Suprapubic skin (tissue), 4 donors: ENCODE data around the gene SENP5. TPM values are rescaled to one million over a fixed set of nuclear protein-coding genes. Genes with fewer than 3 reads are reported as not detected.
"Not testable (repeated sequence)": the region's sequence is repeated elsewhere in the genome, so short reads cannot be mapped to it uniquely, and the experiment has no call there.

Experiments used
- DNase-seq, 2 donors: peaks; one replicate each; pipeline ENCODE4 v3.0.0-alpha.2; 2019; ENCODE audit warnings: low spot score in 2 of 2
- H3K27ac ChIP-seq: fragments of 200-600 bp; sonication (generic); one replicate; pipeline ENCODE4 v1.5.1; 2019
- H3K27me3 ChIP-seq: fragments of 200-600 bp; sonication (generic); one replicate; pipeline ENCODE4 v1.5.1; 2019
- H3K36me3 ChIP-seq: fragments of 200-600 bp; sonication (generic); one replicate; pipeline ENCODE4 v1.5.1; 2019
- H3K4me1 ChIP-seq: fragments of 200-600 bp; sonication (generic); one replicate; pipeline ENCODE4 v1.5.1; 2019
- H3K4me3 ChIP-seq: fragments of 200-600 bp; sonication (generic); one replicate; pipeline ENCODE4 v1.5.1; 2019; ENCODE audit warnings: mild to moderate bottlenecking
- H3K9me3 ChIP-seq: fragments of 200-600 bp; sonication (generic); one replicate; pipeline ENCODE4 v1.5.1; 2019
- CTCF ChIP-seq, 2 donors: fragments of 200-600 bp in 1 of 2; fragments of 450-650 bp in 1 of 2; sonication (generic) in 1 of 2; IDR thresholded peaks; one replicate each; pipeline ENCODE4 v1.5.1; 2016 to 2019; ENCODE audit warnings: antibody characterized with exemption in 2 of 2, mild to moderate bottlenecking in 1 of 2, moderate library complexity in 1 of 2
- EP300 ChIP-seq: sonication (generic); formaldehyde crosslinking; IDR thresholded peaks from one replicate; pipeline ENCODE4 v1.6.1; 2017; ENCODE audit warnings: antibody characterized with exemption
- POLR2A ChIP-seq, 2 donors: fragments of 450-650 bp; IDR thresholded peaks; one replicate each; pipeline ENCODE4 v1.6.1; 2017; ENCODE audit warnings: antibody characterized with exemption in 2 of 2, mild to moderate bottlenecking in 2 of 2, moderate library complexity in 2 of 2
- POLR2AphosphoS5 ChIP-seq, 3 donors: sonication (generic); formaldehyde crosslinking; IDR thresholded peaks; one replicate each; pipeline ENCODE4 v1.6.1; 2017; ENCODE audit warnings: antibody characterized with exemption in 3 of 3
- WGBS: methylation state at CpG from one replicate; pipeline ENCODE4 v1.1.5; 2018; 5-methylcytosine and 5-hydroxymethylcytosine counted together
- total RNA-seq, 4 donors: library from RNA; depleted of rRNA; stranded (reverse); fragments of >200 nt; gene quantifications; one replicate each; pipeline ENCODE4 v1.1.0, GENCODE V29; 2016

Gene SENP5
- total RNA-seq, 4 donors from 2014 or later: 34.9 to 112 (median 37.7) TPM

DNA sequence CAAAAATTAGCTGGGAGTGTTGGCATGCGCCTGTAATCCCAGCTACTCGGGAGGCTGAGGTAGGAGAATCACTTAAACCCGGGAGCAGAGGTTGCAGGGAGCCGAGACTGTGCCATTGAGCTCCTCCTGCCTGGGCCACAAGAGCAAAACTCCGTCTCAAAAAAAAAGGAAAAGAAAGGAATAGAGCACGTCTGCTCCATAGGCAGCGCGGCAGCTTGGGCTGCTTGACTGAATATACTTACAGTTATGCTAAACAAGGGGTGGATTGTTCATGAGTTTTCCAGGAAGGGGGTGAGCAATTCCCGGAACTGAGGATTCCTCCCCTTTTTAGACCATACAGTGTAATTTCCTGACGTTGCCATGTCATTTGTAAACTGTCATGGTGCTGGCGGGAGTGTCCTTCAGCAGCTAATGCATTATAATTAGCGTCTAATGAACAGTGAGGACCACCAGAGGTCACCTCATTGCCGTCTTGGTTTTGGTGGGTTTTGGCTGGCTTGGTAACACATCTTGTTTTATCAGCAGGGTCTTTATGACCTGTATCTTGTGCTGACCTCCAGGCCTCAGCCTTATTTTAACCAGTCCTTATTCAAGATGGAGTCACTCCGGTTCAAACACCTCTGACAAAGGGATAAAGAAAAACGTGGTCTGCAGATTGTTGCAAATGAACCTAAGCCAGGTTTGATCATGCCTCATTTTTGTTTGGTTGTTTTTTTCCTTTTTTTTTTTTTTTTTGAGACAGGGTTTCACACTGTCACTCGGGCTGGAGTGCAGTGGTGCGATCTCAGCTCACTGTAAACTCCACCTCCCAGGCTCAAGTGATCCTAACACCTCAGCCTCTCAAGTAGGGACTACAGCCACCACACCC lies 24.9 kb upstream of the SENP5 start:
- no peak overlapping the region for H3K27ac ChIP-seq
- no peaks in the 10 kb centered on the region for H3K36me3 ChIP-seq
- H3K9me3 ChIP-seq: no peaks in the 10 kb centered on the region
- TF ChIP-seq POLR2A (IDR thresholded peaks at IDR 0.05) (no peak), CTCF (IDR thresholded peaks at IDR 0.05) (no peak), EP300 (no peak), POLR2AphosphoS5 (IDR thresholded peaks at IDR 0.05) (no peak)
- H3K4me3 ChIP-seq: no peak overlapping the region
- no peaks in the 10 kb centered on the region for H3K27me3 ChIP-seq
- whole genome bisulfite sequencing: 78% methylated on average over 17 of the region's 17 CpGs
- no peaks in the 10 kb centered on the region for H3K4me1 ChIP-seq
- DNase-seq: no peak

DNA sequence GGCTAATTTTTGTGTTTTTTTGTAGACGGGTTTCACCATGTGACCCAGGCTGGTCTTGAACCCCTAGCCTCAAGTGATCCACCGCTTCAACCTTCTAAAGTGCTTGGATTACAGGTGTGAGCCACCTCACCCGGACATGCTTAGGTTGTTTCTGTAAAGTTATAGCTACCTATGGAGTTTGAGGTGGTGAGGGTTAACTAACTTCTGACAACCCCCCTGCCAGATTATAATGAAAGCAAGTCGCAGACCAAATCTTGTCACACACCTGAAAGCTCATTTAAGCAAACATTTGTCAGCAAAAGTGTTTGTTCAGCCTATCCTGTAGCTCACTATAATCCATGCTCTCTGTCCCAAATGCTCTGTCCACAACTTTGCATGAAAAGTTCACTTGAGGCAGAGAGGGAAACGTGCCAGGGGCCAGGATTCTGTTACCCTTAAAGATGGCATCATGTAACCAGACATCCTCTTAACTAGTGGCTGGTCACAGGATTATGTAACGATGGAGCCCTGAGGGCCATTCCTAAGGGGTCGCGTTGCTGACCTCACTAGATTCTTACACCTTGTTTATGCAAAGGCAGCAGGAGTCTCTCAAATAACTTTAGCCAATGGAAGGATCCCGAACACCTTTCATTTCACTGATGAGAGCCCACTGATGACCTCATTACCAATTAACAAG lies 24.1 kb upstream of the SENP5 start:
- H3K9me3 ChIP-seq: no peaks in the 10 kb centered on the region
- H3K4me3 ChIP-seq: no peak overlapping the region
- no peak overlapping the region for H3K27ac ChIP-seq
- WGBS: 79% methylated on average over 9 of the region's 9 CpGs
- H3K4me1 ChIP-seq: no peaks in the 10 kb centered on the region
- no peak for DNase-seq
- H3K27me3 ChIP-seq: no peaks in the 10 kb centered on the region
- no peaks in the 10 kb centered on the region for H3K36me3 ChIP-seq
- TF ChIP-seq POLR2A (IDR thresholded peaks at IDR 0.05) (no peak), CTCF (IDR thresholded peaks at IDR 0.05) (no peak), POLR2AphosphoS5 (IDR thresholded peaks at IDR 0.05) (no peak), EP300 (no peak)

DNA sequence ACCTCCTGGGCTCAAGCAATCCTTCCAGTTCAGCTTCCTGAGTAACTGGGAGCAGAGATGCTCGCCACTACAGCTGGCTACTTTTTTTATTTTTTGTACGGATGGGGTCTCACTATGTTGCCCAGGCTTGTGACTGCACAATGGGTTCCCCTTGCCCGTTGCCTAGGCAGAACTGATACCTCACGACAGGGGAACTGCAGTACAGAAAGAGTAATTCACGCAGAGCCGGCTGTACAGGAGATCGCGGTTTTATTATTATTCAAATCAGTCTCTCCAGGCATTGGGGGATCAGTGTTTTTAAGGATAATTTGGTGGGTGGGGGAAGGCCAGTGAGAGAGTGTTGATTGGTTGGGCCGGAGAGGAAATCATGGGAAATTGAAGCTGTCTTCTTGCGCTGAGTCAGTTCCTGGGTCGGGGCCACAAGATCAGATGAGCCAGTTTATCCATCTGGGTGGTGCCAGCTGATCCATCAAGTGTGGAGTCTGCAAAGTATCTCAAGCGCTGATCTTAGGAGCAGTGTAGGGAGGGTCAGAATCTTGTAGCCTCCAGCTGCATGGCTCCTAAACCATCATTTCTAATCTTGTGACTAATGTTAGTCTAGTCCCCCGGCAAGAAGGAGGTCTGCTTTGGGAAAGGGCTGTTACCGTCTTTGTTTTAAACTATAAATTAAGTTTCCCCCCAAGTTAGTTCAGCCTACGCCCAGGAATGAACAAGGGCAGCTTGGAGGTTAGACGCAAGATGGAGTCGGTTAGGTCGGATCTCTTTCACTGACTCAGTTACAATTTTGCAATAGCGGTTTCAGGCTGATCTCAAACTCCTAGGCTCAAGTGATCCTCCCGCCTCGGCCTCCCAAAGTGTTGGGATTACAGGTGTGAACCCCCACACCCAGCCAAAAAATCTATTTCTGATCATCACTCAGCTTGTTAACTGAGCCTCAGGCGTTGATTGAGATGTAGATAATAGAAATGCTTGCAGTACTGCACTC lies 23.2 kb upstream of the SENP5 start:
- not testable (repeated sequence) for H3K27ac ChIP-seq, H3K4me1 ChIP-seq, H3K36me3 ChIP-seq, DNase-seq, H3K27me3 ChIP-seq, H3K4me3 ChIP-seq, H3K9me3 ChIP-seq
- 76% methylated on average over 20 of the region's 22 CpGs for WGBS

DNA sequence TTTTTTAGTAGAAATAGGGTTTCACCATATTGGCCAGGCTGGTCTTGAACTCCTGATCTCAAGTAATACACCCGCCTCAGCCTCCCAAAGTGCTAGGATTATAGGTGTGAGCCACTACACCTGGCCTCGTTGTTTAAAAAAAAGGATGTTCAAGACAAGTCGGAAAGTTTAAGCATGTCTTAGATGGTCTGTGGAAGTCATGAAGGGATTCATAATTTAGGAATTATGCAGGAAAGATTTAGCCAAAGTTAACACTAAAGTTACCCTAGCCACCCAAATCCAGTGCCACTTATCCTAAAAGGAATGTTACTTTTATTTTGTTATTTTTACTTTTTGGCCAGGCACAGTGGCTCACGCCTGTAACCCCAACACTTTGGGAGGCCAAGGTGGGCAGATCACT lies 19.3 kb upstream of the SENP5 start:
- H3K27ac ChIP-seq, DNase-seq, H3K9me3 ChIP-seq, H3K4me1 ChIP-seq, H3K4me3 ChIP-seq, H3K27me3 ChIP-seq, H3K36me3 ChIP-seq: not testable (repeated sequence)
- 88% methylated on average over 4 of the region's 4 CpGs for WGBS

DNA sequence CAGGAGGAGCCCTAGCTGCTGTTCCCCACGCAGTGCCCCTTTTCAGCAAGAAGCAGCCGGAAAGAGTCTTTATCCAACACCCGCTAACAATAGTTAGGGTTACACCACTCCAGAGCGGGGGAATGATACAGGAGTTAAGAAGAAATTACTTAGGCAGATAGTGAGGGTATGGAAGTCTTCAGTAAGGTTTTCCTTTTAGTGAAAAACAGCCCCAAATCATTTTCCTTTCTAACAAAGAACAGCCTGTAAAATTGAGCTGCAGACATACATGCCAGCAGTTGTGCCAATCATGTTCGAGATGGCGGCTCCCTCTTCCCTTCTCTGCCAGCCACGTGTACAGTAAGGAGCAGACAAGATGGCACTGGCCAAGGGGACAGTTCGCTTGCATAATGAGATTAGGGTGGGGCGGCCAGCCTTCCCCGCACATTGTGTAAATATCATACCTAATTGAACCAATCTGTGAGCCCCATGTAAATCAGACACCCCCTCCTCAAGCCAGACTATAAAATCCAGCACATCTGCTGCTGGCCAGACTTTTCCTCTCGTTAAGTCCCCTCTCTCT lies 18.5 kb upstream of the SENP5 start:
- DNase-seq: no peak
- H3K36me3 ChIP-seq: no peaks in the 10 kb centered on the region
- no peaks in the 10 kb centered on the region for H3K27me3 ChIP-seq
- TF ChIP-seq CTCF (IDR thresholded peaks at IDR 0.05) (no peak), POLR2A (IDR thresholded peaks at IDR 0.05) (no peak), EP300 (no peak), POLR2AphosphoS5 (IDR thresholded peaks at IDR 0.05) (no peak)
- 73% methylated on average over 11 of the region's 11 CpGs for WGBS
- H3K4me1 ChIP-seq: no peaks in the 10 kb centered on the region
- no peak overlapping the region for H3K27ac ChIP-seq
- no peaks in the 10 kb centered on the region for H3K9me3 ChIP-seq
- H3K4me3 ChIP-seq: no peak overlapping the region

GRCh38 chr3:196863000-196863399 lies 4.7 kb upstream of the SENP5 start:
- DNase-seq: not testable (repeated sequence)

More at GRCh38 chr3:196863000-196863399, 4.7 kb upstream of the SENP5 start:
- H3K4me1 ChIP-seq, H3K9me3 ChIP-seq, H3K27me3 ChIP-seq, H3K4me3 ChIP-seq, H3K36me3 ChIP-seq, H3K27ac ChIP-seq: not testable (repeated sequence)
- 94% methylated on average over 8 of the region's 8 CpGs for WGBS
